HG02973 (cell line): Measurements from ENCODE around the gene FAM107A.
A peak's percentile ranks its signal among the peaks of the same experiment; 100 is the strongest.
"Not testable (repeated sequence)": the region's sequence is repeated elsewhere in the genome, so short reads cannot be mapped to it uniquely, and the experiment has no call there.

ENCODE experiments used
- ATAC-seq: cut with Tn5 transposase; IDR thresholded peaks from one replicate; pipeline ENCODE4 v1.9.1; 2021; ENCODE audit warnings: moderate library complexity; ENCODE audit not compliant: unreplicated experiment

Gene FAM107A

GRCh38 chr3:58537412-58538301 lies 39.5 kb downstream of the FAM107A start:
- ATAC-seq = no peak

- no peak for ATAC-seq
These were observed 40.4 kb downstream of the FAM107A start, which contains the start of gene ACOX2 for GRCh38 chr3:58536501-58537411. TSS of gene ACOX2 (minus strand) at chr3:58537190. CDS start at chr3:58535106, 2,084 bp downstream.

DNA sequence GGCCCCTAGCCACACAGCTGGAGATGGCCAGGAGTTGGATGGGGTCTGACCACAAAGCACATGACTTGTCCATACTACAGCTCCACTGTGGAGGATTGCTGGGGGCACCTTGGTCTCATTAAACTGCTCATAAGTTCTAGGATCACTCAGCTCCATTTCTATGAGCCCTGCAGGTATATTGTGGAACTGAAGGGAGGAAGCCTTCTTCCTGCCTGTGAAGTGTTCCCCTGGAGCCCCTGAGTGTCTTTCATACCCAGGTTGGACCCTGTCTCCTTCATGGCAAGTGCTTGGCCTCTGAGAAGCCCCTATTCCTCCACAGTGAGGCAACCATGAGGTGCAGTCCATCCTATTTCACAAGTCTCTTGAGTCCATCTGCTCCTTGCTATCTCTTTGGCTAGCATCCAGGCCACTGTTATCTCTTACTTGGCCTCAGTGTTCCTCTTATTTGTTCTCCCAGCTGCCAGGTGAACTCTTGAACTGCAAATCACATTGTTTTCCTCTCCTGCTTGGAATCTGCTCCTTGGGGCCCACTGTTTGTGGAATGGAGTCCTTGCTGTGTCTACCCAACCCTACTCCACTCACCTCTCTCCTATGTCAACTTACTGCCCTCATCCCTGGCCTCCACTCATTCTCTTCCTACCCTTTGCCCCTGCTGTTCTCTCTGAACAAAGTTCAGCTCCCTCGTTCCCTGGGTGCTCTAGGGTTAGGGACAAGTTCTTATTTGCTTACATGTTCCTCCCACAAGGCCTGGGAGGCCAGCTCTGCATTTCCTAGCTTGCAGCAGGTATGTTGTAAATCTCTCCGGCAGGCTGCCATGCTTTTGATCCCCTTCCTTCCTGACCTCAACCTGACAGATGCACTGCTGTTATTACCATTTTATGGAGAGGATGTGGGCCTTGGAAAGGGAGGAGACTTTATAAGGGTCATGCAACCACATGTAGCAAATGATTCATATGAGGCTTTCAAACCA lies 41.4 kb downstream of the FAM107A start:
- no peak for ATAC-seq

DNA sequence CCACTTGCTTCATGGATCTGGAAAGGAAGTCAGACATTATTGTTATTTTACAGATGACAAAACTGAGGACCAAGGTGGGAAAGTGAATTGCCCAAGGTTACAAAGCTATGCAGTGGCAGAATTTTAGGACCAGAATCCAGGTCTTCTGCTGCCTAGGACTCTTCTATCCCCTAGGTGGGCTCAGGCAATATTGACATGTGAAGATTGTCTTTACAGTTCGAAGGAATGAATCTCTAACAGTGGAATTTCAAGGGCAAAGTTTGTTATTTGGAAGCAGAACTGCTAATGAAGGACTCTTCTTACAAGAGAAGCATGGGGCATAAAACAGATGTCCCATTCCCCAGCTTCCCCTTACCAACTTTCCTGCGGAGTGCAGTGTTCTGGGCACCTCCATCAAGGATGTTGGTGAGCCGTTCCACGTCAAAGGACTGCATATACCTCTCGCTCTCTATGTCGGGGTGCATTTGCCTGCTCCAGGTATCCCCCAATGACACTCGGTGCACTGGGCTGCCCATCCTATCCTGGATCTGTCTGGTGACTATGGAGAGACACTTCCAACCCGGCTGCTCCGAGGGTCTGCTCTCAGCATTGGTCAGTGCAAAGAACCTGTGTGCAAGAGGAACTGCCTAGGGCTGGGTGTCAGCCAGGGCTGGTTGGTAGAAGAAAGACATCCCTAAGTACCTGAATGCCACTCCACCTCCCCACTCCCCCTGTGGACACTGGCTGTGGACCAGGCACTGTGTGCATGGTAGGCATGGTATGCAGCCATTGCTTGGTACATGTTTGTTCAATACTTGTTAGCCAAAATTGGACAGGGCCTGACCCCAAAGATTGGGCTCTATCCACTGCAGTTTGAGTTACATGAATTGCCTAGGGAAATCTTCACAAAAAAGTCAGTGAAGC lies 42.3 kb downstream of the FAM107A start:
- ATAC-seq = no peak

GRCh38 chr3:58532794-58533220 lies 44.4 kb downstream of the FAM107A start:
- ATAC-seq = peak; percentile 95

- ATAC-seq = no peak
These were observed 45.2 kb downstream of the FAM107A start for GRCh38 chr3:58531956-58532355.

DNA sequence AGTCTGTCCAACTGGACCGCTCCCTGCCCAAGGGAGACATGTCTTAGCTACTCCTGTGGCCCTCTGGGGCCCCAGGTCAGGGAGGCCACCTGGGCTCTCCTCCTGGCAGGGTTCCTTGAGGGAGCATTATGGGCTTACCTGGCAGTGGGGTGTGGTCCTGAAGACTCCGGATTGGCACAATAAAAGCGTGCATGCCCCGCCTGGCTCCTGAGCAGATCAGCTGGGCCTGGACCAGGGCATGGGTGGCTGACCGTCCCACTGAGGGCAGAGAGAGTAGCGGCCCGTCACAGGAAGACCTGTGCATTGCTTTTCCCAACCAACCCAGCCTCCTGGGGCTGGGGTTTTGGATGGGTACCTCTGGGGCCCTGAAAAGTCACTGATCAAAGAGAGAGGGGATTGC lies 45.6 kb downstream of the FAM107A start:
- no peak for ATAC-seq

DNA sequence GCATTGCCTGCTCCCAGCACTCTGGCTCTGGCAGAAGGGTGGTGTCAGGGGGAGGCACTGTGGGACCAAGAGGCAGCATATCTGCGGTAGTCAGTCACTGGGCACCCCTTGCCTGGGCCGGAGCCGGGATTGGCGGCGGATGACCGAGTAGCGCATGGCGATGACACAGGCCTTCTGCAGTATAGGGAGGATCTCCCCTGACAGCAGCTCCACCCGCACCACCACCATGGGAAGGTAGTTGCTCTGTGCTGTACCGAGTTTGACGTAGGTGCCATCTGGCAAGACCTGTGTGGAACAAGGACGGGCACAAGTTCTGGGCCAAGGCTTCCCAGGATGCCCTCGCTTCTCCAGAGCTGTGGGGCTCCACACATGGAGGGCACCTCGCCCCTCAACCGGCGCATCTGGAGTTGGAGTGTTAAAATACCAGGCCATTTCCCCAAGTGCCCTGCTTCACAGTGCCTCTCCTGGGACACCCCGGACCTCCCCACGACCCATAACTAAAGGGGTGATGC lies 46.8 kb downstream of the FAM107A start:
- ATAC-seq = no peak

DNA sequence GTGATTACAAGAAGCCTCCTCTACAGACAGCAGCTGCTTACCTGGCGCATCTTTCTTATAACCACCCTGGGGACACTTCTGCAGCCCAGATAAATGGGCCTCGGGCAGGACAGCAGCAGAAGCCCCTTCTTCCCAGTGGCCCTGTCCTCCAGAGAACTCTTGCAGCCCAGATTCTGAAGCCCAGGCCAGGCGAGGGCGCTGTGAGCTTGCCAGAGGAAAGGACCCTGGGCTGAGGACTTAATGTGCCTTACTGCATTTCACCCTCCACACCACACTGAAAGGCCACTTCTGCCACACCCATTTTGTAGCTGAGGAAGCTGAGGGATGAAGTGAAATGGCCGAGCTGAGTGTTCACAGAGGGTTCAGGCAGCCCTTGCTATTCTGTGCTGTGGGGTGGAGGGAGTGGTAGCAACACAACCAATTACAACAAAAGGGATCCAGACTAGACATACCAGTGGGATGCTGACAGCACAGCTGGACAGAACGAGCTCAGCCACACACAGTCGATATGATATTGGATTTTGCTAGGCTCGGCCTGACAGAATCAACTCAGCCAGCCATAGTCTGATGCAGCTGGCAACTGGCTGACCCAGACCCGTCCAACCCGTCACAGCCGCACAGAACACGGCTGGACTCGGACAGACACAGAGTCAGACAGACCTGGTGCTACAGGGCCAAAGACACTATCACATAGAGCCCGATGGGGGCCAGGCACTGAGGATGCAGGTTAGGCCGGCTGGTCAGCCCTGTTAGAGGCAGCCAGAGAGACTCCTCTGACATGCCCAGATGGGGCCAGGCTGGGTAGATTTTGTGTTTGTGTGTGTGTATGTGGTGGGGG lies 47.5 kb downstream of the FAM107A start:
- no peak for ATAC-seq

DNA sequence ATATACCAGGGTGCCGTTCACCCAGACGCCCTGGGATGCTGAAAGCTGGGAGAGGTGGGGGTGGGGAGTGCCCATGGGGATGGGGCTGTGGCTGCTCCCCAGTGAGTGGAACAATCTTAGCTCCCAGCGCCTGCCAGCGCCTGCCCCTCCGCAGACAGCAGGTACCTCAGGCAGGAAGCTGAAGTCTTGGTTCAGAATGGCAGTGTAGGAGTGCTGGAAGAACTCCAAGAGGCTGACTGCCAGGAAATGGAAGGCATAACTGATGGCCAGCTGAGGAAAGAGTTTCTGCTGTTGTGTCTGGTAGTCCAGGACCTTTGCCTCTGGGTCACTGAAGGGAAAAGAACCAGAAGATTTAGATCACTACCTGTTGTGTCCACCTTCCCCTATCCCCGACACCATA lies 48.6 kb downstream of the FAM107A start:
- ATAC-seq = no peak

DNA sequence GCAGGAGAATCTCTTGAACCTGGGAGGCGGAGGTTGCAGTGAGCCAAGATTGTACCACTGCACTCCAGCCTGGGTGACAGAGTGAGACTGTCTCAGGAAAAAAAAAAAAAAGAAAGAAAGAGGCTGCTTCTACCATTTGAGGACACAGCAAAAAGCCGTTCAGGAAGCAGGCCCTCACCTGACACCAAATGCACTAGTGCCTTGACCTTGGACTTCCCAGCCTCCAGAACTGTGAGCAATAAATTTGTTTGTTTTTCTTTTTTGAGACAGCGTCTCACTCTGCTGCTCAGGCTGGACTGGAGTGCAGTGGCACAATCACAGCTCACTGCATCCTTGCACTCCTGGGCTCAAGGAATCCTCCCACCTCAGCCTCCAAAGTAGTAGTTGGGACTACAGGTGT lies 49.8 kb downstream of the FAM107A start:
- ATAC-seq = not testable (repeated sequence)

DNA sequence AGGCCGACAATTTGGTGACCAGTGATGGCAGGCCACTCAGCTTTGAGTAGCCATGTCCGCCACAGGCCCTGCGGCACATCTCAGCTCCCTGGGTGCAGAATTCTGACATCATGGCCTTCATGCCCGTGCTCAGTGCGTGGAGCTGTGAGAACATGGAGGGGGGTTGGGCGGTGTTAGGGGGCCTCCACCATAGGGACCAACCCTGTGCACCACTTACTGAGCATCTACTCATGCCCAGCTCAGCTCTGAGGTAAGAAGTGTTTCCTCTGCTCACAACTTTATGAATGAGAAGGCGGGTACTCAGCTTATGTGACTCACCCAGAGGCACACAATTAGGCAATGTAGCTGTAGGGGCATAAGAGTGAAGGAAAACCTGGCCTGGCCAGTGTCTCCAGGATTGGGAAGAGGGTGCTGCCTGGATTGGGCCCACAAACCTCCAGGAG lies 50.7 kb downstream of the FAM107A start:
- no peak for ATAC-seq

- ATAC-seq = no peak
These were observed 52.8 kb downstream of the FAM107A start for GRCh38 chr3:58524326-58524888.

DNA sequence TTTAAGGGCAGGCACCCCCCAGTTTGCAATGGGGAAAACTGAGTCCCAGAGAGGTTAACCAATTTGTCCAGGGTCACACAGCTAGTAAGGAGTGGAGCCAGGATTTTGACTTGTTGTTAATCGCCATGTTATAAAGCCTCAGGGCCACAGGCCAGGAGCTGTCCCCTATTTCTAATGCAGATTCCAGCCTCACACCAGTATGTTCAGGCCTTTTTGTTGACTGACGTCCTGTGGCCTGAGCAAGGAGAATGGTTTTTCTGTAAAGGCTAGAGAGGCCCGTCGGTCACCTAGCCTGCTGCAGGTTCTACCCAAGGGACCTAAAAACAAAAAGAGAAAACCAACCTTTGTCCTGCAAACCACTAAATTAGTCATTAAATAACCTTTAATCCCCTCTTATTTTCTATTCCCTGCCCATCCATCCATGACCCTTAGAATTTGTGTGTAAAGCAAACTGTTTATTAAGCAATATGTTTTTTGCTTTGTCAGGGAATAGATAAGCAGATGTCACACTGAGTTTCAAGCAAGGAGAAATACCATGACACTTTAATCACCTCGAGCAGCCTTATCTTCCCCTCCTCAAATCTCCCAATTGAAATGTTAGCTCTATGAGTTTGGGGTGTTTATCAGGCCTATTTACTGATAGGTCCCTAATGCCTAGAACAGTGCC lies 54.3 kb downstream of the FAM107A start:
- ATAC-seq = no peak

GRCh38 chr3:58521917-58522631 lies 55.1 kb downstream of the FAM107A start:
- ATAC-seq = no peak

DNA sequence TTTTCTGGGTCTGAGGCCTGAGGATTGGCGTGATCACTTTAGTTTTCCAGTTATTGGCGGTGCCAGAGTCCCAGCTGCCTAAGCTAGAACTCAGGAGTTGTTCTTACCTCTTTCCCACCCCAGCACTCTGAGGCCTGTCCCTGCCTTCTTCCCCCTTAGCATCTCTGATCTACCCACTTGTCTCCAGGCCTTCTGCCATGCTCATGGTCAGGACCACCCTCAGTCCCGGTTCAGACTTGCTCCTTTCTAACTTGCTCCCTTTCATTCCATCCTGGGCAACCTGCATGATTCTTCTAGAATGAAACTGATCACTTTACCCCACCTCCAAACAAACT lies 55.9 kb downstream of the FAM107A start:
- ATAC-seq = no peak
